ENCODE measurements around the gene SLC7A14.
A peak's percentile ranks its signal among the peaks of the same experiment; 100 is the strongest.

The SLC7A14 gene

GRCh38 chr3:170536712-170537111 is 49.2 kb downstream of the SLC7A14 start:
- no peak for DNase-seq (ENCODE audit: low spot score)

DNA sequence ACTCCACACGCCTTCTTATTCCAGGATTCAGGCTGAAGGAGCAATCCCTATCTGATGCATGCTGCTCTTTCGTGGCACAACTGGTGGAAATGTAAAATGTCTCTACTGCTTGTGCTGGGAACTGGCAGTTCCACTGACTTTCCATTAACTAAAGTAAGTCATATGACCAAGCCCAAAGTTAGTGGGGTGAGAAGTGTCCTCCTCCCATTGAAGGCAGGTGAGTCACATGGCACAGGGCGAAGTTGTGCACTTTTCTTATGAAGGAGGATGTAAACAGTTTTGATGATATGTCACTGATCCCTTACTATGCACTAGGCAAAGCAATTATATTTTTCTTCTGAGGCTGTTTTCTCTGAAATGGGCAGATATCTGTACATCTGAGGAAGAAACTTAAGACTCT is 51.6 kb downstream of the SLC7A14 start:
- no peak for DNase-seq (ENCODE audit: low spot score)

- no peak for DNase-seq (ENCODE audit: low spot score)
Measured at GRCh38 chr3:170532573-170532972, 53.3 kb downstream of the SLC7A14 start.

- no peak for DNase-seq (ENCODE audit: low spot score)
Measured at GRCh38 chr3:170531657-170532335, 54.1 kb downstream of the SLC7A14 start.

DNA sequence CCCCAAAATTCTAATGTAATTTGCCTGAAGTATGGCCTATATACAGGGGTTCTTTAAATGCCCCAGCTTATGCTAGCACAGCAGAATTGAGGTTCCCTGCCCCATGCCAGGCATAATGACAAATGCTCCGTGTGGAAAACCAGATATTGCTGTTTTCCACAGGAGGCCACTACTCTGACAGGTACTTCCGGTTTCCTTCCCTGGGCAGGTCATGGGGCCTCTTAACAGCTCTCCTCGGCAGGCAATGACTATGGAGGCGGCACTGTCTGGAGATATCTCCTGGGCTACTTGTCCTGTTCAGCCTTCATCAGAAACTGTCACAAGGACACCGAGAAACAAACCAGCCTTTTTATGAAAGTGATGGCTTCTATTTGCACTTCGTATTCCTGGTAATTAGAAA is 54.8 kb downstream of the SLC7A14 start:
- DNase-seq (ENCODE audit: low spot score), result no peak

DNA sequence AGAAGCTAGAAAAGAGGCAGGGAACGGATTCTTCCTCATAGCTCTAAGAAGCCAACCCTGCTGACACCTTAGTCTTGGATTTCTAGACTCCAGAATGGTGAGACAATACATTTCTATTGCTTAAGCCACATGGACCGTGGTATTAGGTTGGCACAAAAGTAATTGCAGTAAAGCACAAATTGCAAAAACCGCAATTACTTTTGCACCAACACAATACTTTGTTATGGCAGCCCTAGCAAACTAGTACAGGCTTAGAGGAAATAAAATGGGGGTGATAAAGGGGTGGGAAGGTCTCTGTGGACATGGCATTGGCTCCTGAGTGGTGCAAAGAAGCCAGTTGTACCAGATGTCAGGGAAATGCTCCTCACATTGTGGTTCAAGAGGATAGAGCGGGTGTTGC is 56.0 kb downstream of the SLC7A14 start:
- DNase-seq (ENCODE audit: low spot score), result no peak

GRCh38 chr3:170529346-170529745 is 56.5 kb downstream of the SLC7A14 start:
- no peak for DNase-seq (ENCODE audit: low spot score)

DNA sequence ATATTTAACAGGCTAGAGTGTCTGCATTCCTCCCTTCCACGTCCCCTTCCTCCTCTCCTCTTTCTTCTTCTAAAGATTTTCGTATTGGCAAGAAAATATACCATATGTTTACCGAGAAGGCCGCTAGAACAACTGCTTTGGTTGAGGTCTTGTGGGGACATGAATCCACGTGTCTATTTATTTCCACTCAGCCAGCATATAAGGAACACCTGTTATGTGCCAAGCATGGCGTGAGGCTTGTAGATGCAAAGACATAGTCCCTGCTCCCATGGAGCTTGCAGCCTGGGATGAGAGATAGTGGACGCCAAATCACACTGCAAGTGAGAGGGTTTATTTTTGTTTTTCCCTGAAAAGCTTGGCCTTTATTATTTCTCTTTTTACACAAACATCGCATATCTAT is 57.1 kb downstream of the SLC7A14 start:
- DNase-seq (ENCODE audit: low spot score), result no peak

- no peak for DNase-seq (ENCODE audit: low spot score)
Measured at GRCh38 chr3:170524073-170524472, 61.8 kb downstream of the SLC7A14 start.

GRCh38 chr3:170523248-170523647 is 62.6 kb downstream of the SLC7A14 start:
- peak; percentile 61 for DNase-seq (ENCODE audit: low spot score)

- no peak for DNase-seq (ENCODE audit: low spot score)
Measured at GRCh38 chr3:170522201-170522600, 63.7 kb downstream of the SLC7A14 start.

- DNase-seq (ENCODE audit: low spot score), result no peak
Measured at GRCh38 chr3:170520996-170521395, 64.9 kb downstream of the SLC7A14 start.

GRCh38 chr3:170517242-170517945 is 68.5 kb downstream of the SLC7A14 start:
- no peak for DNase-seq (ENCODE audit: low spot score)

DNA sequence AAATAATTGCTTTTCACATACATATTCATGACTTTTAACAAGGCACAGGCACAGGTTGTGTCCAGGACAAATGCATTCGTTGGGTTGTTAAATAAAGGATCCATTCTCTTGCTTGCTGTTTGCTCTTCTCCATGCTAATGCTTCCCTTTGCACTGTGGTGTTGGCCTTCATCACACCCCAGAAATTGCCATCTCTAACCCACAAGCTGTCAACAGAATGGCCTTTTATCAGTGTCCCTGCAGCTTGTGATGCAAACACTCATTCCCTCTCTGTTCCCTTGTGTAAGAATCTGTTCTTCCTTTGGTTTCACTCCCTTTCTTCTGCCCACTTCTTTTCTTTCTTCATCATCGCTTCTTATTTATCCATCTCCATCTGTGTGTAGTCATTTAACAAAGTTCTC is 72.2 kb downstream of the SLC7A14 start:
- DNase-seq (ENCODE audit: low spot score), result no peak

GRCh38 chr3:170511371-170511770 is 74.5 kb downstream of the SLC7A14 start:
- no peak for DNase-seq (ENCODE audit: low spot score)

DNA sequence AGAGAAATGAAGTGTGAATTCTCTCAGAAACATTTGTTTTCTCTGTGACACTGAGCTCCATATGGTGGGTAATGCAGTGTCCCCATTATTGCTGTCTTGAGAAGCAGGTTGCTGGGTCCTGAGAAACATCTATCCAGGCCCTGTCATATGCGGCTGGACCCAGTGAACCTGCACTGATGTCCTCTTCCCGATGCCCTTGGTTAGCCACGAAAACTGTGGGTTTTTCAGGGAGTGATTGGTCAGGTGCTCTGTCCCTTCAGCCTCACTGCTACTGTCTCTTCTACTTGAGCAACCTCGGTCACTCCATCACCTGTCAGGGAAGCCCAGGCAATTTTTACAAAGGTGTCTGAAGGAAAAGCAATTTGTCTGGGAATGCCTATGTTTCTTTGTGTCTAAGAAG is 77.0 kb downstream of the SLC7A14 start:
- no peak for DNase-seq (ENCODE audit: low spot score)

DNA sequence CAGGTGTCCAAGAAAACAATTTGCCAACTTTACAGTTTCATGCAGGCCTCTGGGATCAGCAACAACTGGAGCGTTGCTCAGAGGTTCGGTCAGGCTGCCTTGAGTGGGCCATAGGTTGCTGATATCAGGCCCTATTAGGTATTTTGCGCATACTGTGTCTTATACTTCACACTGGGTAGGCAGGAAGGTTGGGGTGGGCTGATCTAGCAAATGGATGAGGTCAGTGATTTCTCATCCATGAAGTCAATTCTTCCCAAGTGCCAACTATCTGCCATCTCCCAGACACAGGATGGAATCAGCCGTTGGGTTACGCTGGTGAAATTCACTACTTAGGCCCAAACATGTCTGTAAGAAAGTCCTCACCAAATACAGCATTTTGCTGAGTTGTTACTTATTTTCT is 77.6 kb downstream of the SLC7A14 start:
- no peak for DNase-seq (ENCODE audit: low spot score)

DNA sequence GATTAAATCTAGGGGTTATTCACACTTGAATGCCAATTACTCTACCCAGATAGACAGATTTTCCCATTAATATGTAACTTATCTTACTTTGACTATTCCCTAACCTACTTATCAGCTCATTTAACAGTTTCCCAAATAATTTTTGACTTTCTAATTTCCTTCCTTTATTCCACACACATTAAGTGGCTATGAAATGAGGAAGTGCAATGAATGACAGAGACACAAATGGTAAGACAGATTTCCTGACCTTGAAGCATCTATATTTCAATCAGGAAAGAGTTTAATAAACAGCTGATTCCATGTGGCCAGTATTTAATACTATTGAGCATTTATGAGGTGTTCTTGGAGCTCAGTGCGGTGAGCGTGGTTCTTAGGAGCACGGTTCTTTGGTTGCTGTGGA is 78.8 kb downstream of the SLC7A14 start:
- DNase-seq (ENCODE audit: low spot score), result no peak

- no peak for DNase-seq (ENCODE audit: low spot score)
Measured at GRCh38 chr3:170506556-170506955, 79.3 kb downstream of the SLC7A14 start.

GRCh38 chr3:170502297-170502696 is 83.6 kb downstream of the SLC7A14 start:
- DNase-seq (ENCODE audit: low spot score), result no peak

- DNase-seq (ENCODE audit: low spot score), result no peak
Measured at GRCh38 chr3:170500995-170501394, 84.9 kb downstream of the SLC7A14 start.

- no peak for DNase-seq (ENCODE audit: low spot score)
Measured at GRCh38 chr3:170500462-170500861, 85.4 kb downstream of the SLC7A14 start.

DNA sequence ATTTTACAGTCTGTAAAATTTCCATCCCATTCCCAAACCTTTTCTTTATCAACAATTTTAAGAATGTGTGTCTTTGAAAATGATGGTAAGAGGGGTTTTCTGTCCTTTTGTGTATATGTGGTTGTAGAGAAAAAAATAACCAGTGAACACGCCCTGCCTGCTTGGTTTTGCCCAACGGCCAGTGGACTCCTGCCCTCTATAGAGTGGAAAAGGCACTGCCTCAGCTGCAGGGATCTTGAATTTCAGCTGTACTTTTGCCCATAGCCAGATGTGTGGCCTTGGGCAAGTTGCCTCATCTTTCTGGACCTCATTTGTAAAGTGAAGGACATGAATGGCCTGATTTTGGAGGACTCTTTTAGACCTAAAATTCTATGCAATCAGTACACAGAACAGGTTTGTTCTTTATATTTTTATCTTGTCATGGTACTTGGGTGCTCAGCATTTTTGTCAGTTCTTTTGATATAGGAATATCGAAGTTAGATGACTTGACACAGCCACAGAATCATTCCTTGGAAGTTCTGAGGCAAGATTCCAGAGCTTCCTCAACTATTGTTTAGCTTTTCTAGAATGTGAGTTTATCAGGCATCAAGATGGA is 86.2 kb downstream of the SLC7A14 start:
- peak; percentile 63 for DNase-seq (ENCODE audit: low spot score)

Measured in putamen (tissue), 1 donor.